H1 (cell line): ENCODE results near the gene RIMBP2. TPM values are rescaled to one million over a fixed set of nuclear protein-coding genes. Genes with fewer than 3 reads are reported as not detected.

Source experiments
- CBX5 ChIP-seq: fragments of 300-800, 300-1000 bp; sonication (generic); IDR thresholded peaks from 2 replicates; pipeline ENCODE4 v1.7.1; 2016; ENCODE audit warnings: antibody characterized with exemption, low read length, low read depth
- SP4 ChIP-seq: IDR thresholded peaks from 2 replicates; pipeline ENCODE4 v1.6.1; 2012; ENCODE audit warnings: low read length, inconsistent platforms
- TCF12 ChIP-seq: IDR thresholded peaks from 2 replicates; pipeline ENCODE4 v1.6.1; 2011; ENCODE audit warnings: low read depth, mild to moderate bottlenecking, low read length
- polyA plus RNA-seq, 7 experiments: library from polyadenylated mRNA; depleted of rRNA in 3 of 7; stranded (reverse) in 5 of 7; unstranded in 2 of 7; fragments of >200 nt in 5 of 7; fragments of 200-250 nt in 2 of 7; gene quantifications; 1 replicate in 5 of 7; 2 replicates in 1 of 7; 4 replicates in 1 of 7; pipeline versions ENCODE4 v1.2.1 to v1.2.3, GENCODE V29; 2011 to 2013; ENCODE audit warnings: missing spikeins in 2 of 7, mixed read lengths in 2 of 7
- total RNA-seq: library from RNA; stranded (reverse); fragmentation: NEBNext Ultra II Directional; extraction: Animal tissue kit (Norgen Biotek cat#: 25700); gene quantifications from 2 replicates; pipeline ENCODE4 v1.2.1, GENCODE V29; 2021
- TF ChIP-seq, protein P1 (sequence below): fragments of 300-600 bp; sonication (generic); IDR thresholded peaks from 2 replicates; pipeline ENCODE4 v1.7.1; 2012; ENCODE audit warnings: low read length, moderate library complexity, mild to moderate bottlenecking, inconsistent platforms; ENCODE audit not compliant: insufficient replicate concordance
- TF ChIP-seq, protein P2 (sequence below), 3 experiments: IDR thresholded peaks; 1 replicate in 2 of 3; 2 replicates in 1 of 3; pipeline versions ENCODE4 v1.5.1 to v1.6.1; 2011; ENCODE audit warnings: low read length in 3 of 3, mild to moderate bottlenecking in 3 of 3, inconsistent platforms in 2 of 3, low read depth in 1 of 3, moderate library complexity in 1 of 3; ENCODE audit not compliant: insufficient read depth in 1 of 3; ENCODE audit errors: control extremely low read depth in 1 of 3

RIMBP2 gene
- total and polyA plus RNA-seq, 2 of the 8 experiments (the other 6 are each of a cell fraction or from before 2014, with no cell fraction given), result 0.18 to 0.65 TPM

DNA sequence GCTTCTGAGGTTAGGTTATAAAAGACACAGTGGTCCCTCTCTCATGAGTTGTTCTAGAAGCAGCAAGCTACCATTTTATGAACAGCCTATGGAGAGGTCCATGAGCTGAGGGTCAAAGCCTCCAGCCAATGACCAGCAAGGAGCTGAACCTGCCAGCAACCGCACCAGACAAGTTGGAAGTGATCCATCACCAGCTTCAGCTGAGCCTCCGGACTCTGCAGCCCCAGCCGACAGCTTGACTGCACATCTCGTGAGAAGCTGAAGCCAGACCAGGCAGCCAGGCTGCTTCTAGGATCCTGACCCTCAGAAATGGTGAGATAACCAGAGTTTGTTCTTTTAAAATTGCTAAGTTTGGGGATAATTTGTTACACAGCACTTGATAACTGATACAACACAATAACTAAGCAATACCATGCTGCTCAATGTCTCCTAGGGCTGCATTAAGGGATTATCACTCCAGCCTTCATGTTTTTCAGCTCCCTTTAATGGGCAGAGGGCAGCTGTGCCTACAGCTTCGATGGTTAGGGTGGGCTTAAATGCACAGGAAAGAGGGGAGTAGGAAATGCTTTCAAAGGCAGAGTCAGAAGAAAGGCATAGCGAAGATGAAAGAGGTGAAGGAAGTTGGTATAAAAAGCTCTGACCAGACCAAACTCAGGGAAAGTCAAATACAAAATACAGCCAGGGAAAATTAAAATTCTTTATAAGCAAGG is 149.5 kb downstream of the RIMBP2 start (continued):
- TF ChIP-seq, protein P1, sequence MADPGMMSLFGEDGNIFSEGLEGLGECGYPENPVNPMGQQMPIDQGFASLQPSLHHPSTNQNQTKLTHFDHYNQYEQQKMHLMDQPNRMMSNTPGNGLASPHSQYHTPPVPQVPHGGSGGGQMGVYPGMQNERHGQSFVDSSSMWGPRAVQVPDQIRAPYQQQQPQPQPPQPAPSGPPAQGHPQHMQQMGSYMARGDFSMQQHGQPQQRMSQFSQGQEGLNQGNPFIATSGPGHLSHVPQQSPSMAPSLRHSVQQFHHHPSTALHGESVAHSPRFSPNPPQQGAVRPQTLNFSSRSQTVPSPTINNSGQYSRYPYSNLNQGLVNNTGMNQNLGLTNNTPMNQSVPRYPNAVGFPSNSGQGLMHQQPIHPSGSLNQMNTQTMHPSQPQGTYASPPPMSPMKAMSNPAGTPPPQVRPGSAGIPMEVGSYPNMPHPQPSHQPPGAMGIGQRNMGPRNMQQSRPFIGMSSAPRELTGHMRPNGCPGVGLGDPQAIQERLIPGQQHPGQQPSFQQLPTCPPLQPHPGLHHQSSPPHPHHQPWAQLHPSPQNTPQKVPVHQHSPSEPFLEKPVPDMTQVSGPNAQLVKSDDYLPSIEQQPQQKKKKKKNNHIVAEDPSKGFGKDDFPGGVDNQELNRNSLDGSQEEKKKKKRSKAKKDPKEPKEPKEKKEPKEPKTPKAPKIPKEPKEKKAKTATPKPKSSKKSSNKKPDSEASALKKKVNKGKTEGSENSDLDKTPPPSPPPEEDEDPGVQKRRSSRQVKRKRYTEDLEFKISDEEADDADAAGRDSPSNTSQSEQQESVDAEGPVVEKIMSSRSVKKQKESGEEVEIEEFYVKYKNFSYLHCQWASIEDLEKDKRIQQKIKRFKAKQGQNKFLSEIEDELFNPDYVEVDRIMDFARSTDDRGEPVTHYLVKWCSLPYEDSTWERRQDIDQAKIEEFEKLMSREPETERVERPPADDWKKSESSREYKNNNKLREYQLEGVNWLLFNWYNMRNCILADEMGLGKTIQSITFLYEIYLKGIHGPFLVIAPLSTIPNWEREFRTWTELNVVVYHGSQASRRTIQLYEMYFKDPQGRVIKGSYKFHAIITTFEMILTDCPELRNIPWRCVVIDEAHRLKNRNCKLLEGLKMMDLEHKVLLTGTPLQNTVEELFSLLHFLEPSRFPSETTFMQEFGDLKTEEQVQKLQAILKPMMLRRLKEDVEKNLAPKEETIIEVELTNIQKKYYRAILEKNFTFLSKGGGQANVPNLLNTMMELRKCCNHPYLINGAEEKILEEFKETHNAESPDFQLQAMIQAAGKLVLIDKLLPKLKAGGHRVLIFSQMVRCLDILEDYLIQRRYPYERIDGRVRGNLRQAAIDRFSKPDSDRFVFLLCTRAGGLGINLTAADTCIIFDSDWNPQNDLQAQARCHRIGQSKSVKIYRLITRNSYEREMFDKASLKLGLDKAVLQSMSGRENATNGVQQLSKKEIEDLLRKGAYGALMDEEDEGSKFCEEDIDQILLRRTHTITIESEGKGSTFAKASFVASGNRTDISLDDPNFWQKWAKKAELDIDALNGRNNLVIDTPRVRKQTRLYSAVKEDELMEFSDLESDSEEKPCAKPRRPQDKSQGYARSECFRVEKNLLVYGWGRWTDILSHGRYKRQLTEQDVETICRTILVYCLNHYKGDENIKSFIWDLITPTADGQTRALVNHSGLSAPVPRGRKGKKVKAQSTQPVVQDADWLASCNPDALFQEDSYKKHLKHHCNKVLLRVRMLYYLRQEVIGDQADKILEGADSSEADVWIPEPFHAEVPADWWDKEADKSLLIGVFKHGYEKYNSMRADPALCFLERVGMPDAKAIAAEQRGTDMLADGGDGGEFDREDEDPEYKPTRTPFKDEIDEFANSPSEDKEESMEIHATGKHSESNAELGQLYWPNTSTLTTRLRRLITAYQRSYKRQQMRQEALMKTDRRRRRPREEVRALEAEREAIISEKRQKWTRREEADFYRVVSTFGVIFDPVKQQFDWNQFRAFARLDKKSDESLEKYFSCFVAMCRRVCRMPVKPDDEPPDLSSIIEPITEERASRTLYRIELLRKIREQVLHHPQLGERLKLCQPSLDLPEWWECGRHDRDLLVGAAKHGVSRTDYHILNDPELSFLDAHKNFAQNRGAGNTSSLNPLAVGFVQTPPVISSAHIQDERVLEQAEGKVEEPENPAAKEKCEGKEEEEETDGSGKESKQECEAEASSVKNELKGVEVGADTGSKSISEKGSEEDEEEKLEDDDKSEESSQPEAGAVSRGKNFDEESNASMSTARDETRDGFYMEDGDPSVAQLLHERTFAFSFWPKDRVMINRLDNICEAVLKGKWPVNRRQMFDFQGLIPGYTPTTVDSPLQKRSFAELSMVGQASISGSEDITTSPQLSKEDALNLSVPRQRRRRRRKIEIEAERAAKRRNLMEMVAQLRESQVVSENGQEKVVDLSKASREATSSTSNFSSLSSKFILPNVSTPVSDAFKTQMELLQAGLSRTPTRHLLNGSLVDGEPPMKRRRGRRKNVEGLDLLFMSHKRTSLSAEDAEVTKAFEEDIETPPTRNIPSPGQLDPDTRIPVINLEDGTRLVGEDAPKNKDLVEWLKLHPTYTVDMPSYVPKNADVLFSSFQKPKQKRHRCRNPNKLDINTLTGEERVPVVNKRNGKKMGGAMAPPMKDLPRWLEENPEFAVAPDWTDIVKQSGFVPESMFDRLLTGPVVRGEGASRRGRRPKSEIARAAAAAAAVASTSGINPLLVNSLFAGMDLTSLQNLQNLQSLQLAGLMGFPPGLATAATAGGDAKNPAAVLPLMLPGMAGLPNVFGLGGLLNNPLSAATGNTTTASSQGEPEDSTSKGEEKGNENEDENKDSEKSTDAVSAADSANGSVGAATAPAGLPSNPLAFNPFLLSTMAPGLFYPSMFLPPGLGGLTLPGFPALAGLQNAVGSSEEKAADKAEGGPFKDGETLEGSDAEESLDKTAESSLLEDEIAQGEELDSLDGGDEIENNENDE, result no peak
- TF ChIP-seq TCF12 (no peak), SP4 (no peak), CBX5 (no peak)
- TF ChIP-seq, protein P2, sequence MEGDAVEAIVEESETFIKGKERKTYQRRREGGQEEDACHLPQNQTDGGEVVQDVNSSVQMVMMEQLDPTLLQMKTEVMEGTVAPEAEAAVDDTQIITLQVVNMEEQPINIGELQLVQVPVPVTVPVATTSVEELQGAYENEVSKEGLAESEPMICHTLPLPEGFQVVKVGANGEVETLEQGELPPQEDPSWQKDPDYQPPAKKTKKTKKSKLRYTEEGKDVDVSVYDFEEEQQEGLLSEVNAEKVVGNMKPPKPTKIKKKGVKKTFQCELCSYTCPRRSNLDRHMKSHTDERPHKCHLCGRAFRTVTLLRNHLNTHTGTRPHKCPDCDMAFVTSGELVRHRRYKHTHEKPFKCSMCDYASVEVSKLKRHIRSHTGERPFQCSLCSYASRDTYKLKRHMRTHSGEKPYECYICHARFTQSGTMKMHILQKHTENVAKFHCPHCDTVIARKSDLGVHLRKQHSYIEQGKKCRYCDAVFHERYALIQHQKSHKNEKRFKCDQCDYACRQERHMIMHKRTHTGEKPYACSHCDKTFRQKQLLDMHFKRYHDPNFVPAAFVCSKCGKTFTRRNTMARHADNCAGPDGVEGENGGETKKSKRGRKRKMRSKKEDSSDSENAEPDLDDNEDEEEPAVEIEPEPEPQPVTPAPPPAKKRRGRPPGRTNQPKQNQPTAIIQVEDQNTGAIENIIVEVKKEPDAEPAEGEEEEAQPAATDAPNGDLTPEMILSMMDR (IDR thresholded peaks at IDR 0.05; ENCODE audit: control extremely low read depth in 1 of 3, insufficient read depth in 1 of 3, low read depth in 1 of 3, low read length in 3 of 3), result no peak
- TF ChIP-seq, all 59 proteins: peak for 0
